Stimulated activated CD8-positive, alpha-beta memory T cell treated with anti-CD3 and anti-CD28 coated beads, Interleukin-12 subunit alpha, Interleukin-12 subunit beta, amount 100 ng/mL, for 24 hours (primary cell): ENCODE data around the gene NSMCE4A.
"Not testable (repeated sequence)": the region's sequence is repeated elsewhere in the genome, so short reads cannot be mapped to it uniquely, and the experiment has no call there.

ENCODE experiments used
- DNase-seq: peaks from one replicate; pipeline ENCODE4 v3.0.0-alpha.2; 2020; ENCODE audit errors: extremely low read depth

Gene NSMCE4A

DNA sequence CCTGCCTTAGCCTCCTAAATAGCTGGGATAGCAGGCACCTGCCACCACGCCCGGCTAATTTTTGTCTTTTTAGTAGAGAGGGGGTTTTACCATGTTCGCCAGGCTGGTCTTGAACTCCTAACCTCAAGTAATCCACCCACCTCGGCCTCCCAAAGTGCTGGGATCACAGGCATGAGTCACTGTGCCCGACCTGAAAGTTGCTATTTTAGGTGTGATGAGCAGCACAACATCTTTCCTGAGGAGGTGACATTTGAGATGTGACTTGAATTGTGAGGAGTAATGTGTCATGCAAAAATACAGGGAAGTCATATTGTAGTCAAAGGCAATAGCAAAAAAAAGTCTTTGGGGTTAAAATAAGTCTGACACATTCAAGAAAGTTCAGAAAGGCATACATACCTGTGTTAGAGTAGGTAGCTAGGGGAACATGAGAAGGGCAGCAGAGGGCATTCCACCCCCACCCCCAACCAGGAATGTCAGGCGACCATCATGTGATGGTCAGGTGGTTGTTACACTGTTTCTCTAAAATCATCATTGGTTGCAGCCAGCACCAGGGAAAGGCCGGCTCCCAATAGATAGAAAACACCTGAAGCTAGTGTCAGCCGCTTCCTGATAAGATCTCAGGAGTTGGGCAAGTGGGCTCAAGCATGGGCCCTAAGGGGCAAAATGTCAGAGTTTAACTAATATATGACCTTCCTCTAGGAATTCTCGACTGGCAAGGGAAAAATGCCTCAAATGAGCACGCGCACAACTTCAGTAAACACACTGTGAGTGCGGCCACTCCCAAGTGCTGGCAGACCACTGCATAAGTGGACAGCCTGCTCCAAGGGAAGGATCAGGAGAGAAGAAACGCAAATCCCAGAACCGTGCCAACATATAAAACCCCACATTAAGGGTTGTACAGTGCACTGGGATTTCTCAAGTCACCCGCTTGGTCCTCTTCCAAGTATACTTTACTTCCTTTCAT, 13.6 kb upstream of the NSMCE4A start, which contains the start of gene TACC2:
Gene TACC2 (plus strand): TSS at position 803 of the 964 bp plus-strand sequence. CDS start 32,819 bp downstream, outside the sequence.
- no peak for DNase-seq

DNA sequence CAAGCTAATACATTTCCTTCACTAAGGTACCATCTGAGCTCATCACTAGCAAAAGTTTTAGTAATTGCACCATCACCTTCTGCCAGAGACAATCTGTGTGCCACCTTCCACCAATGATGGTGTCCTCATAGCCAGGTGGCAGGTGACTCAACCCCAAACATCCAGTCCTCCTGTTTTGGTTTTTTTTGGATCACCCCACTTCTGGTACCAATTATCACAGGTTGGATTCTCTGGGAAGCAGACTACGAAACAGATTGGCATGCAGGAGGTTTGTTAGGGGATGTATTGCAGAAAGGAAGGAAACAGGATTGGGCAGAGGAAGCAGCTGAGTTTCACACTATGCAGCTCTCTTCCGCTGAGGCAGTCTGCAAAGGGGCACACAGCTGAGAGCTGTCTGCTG, 9.4 kb upstream of the NSMCE4A start:
- DNase-seq = no peak

DNA sequence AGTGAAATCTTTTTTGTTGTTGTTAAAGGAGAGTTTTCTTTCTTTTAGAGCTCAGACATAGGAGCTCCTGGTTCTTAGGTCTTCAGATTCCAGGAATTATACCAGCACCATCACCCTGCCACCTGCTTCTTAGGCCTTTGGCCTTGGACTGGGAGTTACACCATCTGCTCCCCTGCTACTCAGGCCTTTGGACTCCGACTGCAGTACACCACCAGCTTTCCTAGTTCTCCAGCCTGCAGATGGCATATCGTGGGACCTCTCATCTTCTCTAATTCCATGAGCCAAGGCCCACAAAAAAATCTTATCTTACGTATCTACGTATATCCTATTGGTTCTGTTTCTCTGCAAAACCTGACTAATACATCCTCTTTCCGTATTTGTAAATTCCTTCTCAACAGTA, 8.8 kb upstream of the NSMCE4A start:
- DNase-seq = no peak

DNA sequence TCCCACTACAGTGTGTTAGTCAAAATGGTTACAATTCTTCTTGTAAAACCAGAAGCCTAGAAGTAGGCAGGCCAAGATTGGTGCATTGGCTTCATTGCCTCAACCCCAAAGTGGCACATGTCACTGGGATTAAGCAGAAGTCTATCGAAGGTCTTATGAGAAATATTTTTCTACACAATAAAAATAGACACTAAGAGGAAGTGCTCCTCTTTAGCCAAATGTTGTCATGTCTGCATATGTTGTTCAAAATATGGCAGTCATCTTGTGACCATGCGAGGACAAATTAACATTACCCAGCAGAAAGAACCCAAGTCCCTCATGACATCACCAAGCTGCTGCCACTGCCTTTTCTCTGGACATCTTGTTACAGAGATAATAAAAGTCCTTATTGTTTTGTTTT, 6.3 kb upstream of the NSMCE4A start:
- DNase-seq = no peak

DNA sequence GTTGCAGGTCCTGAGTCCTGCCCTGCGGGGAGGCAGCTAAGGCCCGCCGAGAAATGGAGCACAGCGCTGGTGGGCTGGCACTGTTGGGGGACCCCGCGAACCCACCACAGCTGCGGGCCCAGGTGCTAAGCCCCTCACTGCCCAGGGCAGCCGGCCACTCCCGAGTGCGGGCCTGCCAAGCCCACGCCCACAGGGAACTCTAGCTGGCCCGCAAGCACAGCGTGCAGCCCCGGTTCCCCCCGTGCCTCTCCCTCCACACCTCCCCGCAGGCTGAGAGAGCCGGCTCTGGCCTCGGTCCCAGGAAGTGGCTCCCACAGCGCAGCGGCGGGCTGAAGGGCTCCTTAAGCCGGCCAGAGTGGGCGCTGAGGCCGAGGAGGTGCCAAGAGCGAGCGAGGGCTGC, 3.5 kb upstream of the NSMCE4A start:
- DNase-seq = no peak

DNA sequence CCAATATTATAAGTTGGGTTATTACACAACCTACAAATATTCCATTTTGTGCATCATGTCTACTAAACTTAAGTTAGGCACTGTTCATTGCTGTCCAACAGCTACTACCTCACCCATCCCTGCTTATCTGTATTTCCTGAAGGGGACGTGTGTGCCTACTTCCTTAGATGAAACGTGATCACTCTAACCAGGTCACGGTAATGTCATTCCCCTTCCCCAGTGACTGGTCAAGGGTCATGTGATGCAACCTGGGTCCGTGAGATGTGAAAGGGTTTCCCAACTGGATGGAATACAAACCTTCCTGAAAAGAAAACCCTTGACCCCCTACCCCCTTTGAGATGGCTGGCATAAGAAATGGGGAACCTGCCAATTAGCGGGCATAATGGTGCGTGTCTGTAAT, 1.6 kb upstream of the NSMCE4A start:
- no peak for DNase-seq

DNA sequence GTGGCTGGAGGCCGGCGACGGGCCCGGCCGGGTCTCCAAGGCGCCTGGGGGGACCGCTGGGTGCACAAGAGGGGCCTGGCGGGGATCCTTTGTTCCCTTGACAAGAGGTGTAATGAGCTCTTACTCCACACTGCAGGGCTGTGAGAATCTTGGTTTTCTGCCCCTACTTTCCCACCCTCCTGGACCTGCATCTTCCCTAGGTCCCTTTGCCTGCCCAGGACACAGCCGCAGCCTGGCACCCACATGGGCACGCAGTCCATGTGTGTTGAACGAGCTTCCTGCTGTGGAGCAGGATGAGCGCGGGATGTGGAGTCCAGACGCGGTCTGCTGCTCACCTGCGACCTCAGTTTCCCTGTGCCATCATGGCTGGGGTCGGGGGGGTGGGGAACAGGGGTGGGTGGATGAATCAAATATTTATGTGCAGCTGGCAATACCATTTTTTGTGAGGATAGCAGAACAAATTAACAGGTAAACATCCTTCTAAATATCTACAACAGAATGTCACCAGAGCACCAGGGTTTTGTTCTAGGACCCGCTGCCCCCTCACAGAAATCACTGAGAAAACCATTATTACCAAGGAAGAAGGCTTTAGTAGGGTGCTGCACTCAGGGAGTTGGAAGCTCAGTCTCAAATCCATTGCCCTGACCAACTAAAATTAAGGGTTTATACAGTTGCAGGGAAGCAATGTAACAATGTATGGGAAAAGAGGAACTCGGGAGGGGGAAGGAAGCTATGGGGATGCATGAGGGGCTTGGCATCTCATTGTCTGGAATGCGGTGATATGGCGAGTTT, 474 bp upstream of the NSMCE4A start:
- no peak for DNase-seq

DNA sequence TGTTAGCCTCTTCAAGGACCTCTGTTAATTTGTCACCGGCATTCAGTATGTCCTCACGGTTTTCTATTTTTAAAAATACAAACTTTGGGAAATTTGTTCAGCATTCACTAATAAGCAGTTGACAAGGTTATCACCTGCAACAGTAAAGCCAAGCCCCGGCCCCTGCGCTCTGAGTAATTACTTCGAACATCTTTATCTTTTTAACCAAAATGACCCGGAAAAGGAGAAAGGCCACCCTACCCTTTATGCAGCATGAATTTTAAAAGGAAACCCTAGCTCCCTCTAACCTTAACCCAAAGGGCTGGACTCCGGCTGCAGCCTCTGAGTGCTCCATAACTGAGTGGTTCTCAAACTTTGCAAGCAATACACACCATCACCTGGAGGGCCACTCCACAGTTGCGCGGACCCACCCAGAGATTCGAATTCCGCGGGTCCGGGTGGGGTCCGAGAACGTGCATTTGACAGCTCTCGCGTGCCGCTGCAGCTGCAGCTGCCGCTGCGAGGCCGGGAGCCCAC, 940 bp downstream of the NSMCE4A start:
- no peak for DNase-seq

DNA sequence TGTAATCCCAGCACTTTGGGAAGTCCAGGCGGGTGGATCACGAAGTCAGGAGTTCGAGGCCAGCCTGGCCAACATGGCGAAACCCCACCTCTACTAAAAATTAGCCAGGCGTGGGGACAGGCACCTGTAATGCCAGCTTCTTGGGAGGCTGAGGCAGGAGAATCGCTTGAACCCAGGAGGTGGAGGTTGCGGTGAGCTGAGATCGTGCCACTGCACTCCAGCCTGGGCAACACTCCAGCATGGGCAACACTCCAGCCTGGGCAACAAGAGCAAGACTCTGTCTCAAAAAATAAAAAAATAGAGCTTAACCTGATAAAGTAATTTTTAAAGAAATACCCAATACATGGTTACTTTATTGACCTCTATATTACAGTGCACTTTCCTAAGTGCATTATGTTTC, 5.9 kb downstream of the NSMCE4A start:
- DNase-seq = not testable (repeated sequence)

DNA sequence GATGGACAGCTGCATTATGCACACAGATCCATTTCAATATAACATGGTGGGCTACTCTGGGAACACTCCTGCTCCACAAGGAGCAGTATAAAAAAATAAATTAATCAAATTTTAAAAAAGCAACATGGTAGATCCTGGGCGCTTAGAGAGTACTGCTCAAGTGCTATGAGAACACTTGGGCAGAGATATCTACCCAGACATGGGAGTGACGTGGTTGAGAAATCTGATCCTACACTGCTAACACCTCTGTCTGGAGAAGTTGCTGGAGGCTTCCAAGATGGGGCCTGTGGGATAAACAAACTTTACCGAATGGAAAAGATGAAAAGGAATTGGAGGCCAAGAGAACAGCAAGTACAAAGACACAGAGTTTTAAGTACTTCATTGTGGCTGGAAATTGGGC, 9.0 kb downstream of the NSMCE4A start:
- DNase-seq = no peak

DNA sequence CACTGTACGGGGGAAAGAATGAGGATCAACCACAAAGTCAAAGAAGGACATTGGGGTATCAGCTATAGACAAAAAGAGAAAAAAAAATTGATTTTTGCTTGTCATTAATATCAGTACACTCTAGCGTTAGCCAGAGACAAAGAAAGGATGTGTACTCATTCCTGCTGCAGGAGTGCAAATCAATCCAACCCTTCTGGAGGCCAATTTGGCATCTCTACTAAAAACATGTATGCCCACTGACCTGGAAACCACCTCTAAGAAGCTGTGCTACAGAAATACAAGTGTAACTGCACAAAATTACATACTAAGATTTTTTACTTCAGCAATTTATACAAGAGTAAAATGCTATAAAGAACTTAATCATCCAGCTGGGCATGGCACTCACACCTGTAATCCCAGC, 13.6 kb downstream of the NSMCE4A start:
- no peak for DNase-seq

DNA sequence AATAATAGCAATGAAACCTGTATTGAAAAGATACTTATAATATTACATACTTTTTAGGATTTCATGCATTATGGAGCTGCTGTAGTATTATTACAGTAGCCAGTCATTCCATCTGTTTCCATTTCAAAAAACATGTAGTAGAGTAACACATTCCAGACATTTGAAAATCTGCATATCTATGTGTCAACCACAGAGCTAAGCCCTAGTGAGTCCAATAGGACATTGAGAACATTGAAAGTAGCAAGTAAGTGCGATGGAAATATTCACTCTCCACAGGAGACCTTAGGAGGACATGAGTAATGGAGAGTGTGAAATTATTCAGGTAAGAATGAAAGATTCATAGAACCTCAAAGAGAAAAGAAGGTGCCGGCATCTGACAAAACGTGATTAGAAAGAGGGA, 15.3 kb downstream of the NSMCE4A start:
- no peak for DNase-seq

DNA sequence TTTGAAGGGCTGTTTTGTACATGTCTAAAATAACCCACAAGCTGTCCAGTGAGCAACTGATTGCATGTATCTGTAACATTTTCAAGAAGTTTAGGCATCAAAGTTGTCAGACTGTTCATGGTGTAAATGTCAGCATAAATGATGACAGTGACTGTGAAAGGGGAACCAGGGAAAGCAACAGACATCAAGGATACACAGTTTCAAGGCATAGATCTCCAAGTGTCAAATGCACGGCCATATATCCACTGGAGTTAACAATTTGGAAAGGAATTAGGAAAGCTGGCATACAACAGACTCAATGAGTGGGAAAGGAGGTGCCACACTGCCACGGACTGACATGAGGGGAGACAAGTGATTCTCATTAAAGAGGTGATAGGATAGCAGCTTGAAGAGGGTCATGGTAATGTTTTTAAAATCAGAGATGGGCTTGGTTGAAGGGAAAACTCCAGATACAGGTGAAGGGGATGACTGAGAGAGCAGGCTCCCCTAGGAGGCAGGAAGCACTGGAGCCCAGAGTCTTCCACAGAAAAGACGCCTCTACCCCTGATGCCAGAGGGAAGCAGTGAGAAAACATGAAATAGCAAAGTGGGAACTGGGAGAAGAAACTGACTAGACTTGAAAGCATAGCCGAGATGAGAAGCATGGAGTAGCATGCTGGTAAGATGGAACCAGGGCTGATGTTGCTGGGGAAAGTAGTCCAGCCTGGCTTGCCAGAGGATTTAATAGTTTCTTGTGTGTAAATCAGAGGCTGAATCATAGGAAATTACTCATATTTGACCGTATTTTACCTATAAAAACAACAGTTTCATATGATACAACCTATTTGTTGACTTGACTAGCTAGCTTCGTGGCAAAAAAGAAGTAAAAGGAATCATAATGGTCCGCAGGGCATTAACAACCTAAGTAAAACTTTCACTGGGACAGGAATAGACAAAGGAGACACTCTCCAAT, 18.6 kb downstream of the NSMCE4A start:
- DNase-seq = no peak

DNA sequence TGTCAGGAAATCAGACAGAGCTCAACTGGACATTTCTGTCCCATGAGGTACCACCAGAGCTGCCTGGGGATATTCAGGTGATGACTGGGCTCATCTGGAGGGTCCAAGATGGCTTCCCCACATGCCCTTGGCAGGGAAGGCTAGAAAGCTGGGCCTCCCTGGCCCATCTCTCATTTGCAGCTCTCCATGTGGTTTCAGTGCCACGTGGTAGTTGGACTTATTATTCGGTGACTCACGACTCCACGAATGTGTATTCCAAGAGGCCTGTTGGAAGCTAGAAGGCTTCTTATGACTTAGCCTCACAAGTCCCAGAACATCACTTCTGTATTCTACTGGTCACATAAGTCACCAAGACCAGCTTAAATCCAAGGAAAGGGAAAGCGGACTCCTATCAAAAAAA, 22.8 kb downstream of the NSMCE4A start:
- no peak for DNase-seq

DNA sequence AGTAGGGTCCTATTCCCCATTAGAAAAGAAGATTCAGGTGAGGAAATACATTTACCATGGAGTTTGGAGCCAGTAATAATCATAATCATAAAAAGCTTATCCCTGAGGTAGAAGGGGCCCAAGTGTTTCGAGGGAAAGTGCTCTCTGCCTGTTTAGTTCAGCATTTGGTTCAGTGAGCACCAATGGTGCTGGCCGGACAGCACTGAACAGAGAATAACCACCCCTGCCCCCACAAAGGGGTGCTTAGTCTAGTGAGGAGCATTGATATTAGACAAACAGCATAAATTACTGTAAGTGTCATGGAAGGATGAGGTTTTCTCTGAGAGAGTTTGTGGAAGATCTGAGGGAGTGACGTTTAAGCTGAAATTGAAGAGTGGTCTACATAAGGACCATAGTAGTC, 25.6 kb downstream of the NSMCE4A start:
- no peak for DNase-seq

DNA sequence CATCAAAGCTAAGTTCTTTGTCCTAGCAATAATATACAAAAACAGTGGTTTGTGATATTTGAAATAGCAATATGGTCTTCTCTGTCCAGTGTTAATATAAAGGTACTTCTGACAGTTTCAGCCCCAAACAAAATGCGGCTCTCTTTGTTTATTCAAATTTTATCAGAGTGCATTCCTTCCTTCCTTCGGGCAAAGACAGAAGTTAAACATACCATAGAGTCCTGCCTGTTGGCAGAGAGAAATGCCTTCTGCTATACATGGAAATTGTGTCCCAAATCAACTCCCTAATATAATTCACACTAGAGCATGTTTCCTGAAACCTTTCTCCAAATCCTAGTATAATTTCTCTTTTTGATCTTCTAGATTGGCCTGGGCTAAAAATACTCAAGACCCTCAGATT, 26.0 kb downstream of the NSMCE4A start:
- DNase-seq = no peak

DNA sequence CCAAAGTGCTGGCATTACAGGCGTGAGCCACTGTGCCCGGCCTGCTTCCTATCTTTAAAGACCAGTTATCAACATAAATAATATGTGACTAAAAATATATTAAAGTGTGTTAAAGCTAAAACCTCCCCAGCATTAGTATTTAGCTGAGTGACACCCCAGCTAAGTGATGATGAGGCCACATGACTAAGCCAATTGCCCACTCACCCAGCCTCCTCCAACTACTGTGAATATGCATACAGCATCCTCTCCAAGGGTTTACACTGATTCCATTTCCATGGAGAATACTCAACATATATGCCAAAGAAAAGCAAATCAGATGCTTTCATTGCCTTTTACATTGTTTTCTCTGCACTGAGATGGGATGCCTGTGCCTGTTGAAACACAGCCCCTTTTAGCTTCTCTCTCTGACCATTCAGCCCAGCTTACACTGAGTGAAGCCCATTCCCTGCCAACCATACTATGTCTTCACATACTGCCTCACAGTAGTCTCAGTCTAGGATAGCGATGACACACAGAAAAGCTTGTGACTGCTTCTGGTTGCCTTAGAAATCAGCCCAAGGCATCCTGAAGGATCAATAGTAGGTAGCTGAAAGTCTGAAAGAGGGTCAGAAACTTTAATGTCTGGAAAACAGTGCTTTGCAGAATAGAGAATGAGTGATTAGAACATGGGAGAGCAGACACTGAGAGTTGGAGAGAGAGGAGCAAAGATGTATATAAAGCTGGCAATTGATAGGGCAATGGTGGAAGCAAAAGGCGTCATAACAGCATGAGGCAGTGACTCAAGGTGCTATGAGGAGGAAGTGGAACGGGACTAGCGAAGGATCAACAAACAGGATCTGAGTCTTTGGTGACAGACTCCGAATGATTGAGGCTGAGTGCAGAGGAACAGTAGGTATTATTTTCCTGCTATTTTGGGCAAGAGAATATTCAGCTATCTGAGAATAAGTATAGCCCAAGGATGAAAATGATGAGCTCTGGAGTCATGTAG, 27.4 kb downstream of the NSMCE4A start:
- DNase-seq = no peak

DNA sequence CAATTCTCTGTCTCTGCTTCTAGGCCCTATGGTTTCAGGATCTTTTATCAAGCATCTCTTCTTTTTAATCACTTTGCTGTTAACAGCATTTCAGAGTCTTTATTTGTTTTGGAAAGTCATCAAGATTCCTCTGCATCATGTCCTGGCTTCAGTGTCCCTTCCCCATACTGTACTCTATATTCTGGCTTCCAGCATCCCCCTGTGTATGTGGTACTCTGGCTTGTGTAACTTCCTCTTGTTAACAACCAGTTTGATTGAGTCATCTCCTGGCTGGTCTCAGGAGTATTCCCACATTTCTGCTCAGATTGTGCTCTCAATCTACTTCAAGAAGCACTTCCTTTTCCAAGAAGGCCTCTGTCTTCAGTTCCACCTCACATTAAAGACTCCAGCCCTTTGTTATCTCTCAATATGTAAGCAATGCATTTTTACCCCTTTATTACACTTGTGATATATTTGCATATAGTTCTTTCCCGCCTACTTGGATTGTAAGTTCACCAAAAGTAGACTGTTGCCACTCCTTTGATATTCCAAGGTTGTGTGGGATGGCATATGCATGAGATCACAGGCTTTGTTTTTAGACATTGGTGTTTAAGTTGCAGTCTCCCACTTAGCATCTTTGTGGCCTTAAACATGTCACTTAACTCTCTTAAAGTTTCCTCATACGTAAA, 32.1 kb downstream of the NSMCE4A start:
- no peak for DNase-seq

DNA sequence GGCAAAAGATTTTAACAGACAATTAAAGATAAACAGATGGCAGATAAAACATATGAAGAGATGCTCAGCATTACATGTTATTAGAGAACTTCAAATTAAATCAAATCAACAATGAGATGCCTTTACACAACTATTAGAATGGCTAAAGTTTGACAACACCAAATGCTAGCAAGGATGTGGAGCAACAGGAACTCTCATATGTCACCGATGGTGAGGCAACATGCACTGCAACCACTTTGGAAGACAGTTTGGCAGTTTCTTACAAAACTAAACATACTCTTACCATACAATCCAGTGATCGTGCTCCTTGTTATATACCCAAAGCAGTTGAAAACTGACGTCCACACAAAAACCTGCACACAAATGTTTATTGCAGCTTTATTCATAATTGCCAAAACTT, 33.5 kb downstream of the NSMCE4A start:
- DNase-seq = no peak

DNA sequence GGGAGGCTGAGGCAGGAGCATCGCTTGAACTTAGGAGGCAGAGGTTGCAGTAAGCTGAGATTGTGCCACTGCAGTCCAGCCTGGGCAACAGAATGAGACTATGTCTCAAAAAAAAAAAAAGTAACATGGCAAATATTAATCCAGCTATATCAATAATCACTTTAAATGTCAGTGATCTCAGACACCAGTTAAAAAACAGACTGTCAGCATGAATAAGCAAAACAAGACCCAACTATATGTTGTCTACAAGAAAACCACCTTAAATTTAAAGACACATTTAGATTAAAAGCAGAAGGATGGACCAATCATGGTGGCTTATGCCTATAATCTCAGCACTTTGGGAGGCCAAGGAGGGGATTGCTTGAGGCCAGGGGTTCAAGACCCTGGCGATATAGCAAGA, 38.7 kb downstream of the NSMCE4A start:
- DNase-seq = no peak
